ENCODE measurements around the gene SLC30A9. TPM values are rescaled to one million over a fixed set of nuclear protein-coding genes. Genes with fewer than 3 reads are reported as not detected.

Gene SLC30A9
- total and polyA plus RNA-seq, 10 of the 15 experiments (the other 5 are each of a cell fraction or from before 2014, with no cell fraction given), result 12.1 to 75.9 (median 46.6) TPM

- TF ChIP-seq, protein P1, sequence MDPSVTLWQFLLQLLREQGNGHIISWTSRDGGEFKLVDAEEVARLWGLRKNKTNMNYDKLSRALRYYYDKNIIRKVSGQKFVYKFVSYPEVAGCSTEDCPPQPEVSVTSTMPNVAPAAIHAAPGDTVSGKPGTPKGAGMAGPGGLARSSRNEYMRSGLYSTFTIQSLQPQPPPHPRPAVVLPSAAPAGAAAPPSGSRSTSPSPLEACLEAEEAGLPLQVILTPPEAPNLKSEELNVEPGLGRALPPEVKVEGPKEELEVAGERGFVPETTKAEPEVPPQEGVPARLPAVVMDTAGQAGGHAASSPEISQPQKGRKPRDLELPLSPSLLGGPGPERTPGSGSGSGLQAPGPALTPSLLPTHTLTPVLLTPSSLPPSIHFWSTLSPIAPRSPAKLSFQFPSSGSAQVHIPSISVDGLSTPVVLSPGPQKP (IDR thresholded peaks at IDR 0.05; ENCODE audit: low read depth, low read length), result no peak
Observed at GRCh38 chr4:42122237-42122636, 131.9 kb downstream of the SLC30A9 start (continued).

GRCh38 chr4:42123071-42123644 is 132.8 kb downstream of the SLC30A9 start:
- ChIA-PET SMC1A (ENCODE audit: uncharacterized antibody, unreplicated experiment) (no interaction called here), CTCF (no interaction called here), RAD21 (ENCODE audit: unreplicated experiment) (no interaction called here), POLR2A (no interaction called here)
- H3K36me3 ChIP-seq (ENCODE audit: control insufficient read depth in 2 of 2, insufficient read depth in 2 of 2, low read length in 1 of 2), result no peaks in the 10 kb centered on the region
- no peak overlapping the region for H3K9ac ChIP-seq (ENCODE audit: control insufficient read depth, insufficient read depth, low read length)
- H3K79me2 ChIP-seq (ENCODE audit: control insufficient read depth, insufficient read depth, low read length), result no peaks in the 10 kb centered on the region
- BruUV-seq (replicated peaks), result no TSS peak
- H3K27ac ChIP-seq (ENCODE audit: control insufficient read depth, insufficient read depth), result no peak overlapping the region
- H3K4me1 ChIP-seq (ENCODE audit: control insufficient read depth, insufficient read depth, low read length), result no peaks in the 10 kb centered on the region
- DNase-seq (ENCODE audit: low read depth, low spot score), result no peak
- no peak for TF ChIP-seq SIN3A (IDR thresholded peaks at IDR 0.05; ENCODE audit: low read depth, low read length)
- no peak for TF ChIP-seq HDAC6 (IDR thresholded peaks at IDR 0.05; ENCODE audit: unreplicated experiment)
- 47% methylated on average over 2 of the region's 2 CpGs for WGBS (ENCODE audit: insufficient coverage, insufficient replicate concordance, low lambda C conversion rate, missing lambda C conversion rate)
- H3K27me3 ChIP-seq (replicated peaks in 1 of 2; ENCODE audit: control insufficient read depth in 2 of 2, insufficient read depth in 2 of 2, low read length in 1 of 2), result no peaks in the 10 kb centered on the region
- intact Hi-C loops (cut with micrococcal nuclease; ENCODE audit: unreplicated experiment), result no loop called here
- no peak overlapping the region for H2AFZ ChIP-seq (ENCODE audit: control insufficient read depth, low read depth, low read length)
- no peak overlapping the region for H3K4me3 ChIP-seq
- H3K4me2 ChIP-seq (ENCODE audit: control insufficient read depth, insufficient read depth), result no peak overlapping the region
- FAIRE-seq, result no peak
- no peak for ATAC-seq
- H3K9me3 ChIP-seq (replicated peaks; ENCODE audit: control insufficient read depth, insufficient read depth, low read length), result no peaks in the 10 kb centered on the region
- in situ Hi-C loops (cut with MboI), result no loop called here
- H4K20me1 ChIP-seq (ENCODE audit: control insufficient read depth, insufficient read depth), result no peaks in the 10 kb centered on the region

DNA sequence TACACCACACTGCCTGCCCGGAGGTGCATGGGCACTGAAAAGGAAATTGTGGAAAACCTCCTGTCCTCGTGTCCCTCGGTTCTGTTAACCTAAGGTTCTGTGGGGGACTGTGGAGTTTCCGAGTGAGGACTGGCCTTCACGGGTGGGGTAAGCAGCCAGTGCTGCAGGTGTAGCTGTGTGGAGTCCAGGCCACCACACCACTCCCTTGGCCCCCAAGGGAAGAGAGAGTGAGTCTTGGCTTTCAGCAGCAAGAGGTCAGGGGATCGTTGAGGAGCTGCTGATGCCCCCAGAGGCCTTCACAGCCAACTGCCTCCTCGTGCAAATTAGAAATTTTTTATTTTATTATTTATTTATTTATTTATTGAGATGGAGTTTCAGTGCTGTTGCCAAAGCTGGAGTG is 141.8 kb downstream of the SLC30A9 start:
- no peaks in the 10 kb centered on the region for H4K20me1 ChIP-seq (ENCODE audit: control insufficient read depth, insufficient read depth)
- FAIRE-seq, result no peak
- CTCF ChIA-PET, result interaction anchor here (0.6 kb wide), 1 partner anchor 14 kb away, joined by 3 read pairs; no protein-coding TSS in a partner anchor
- no peaks in the 10 kb centered on the region for H3K9me3 ChIP-seq (replicated peaks; ENCODE audit: control insufficient read depth, insufficient read depth, low read length)
- no TSS peak for BruUV-seq (replicated peaks)
- H2AFZ ChIP-seq (ENCODE audit: control insufficient read depth, low read depth, low read length), result no peak overlapping the region
- POLR2A ChIA-PET, result no interaction called here
- no peak overlapping the region for H3K4me3 ChIP-seq
- intact Hi-C loops (cut with micrococcal nuclease; ENCODE audit: unreplicated experiment) (no loop called here), in situ Hi-C loops (cut with MboI) (no loop called here)
- H3K27me3 ChIP-seq (replicated peaks in 1 of 2; ENCODE audit: control insufficient read depth in 2 of 2, insufficient read depth in 2 of 2, low read length in 1 of 2), result no peaks in the 10 kb centered on the region
- DNase-seq (ENCODE audit: low read depth, low spot score), result no peak
- no peak for ATAC-seq
- no peaks in the 10 kb centered on the region for H3K79me2 ChIP-seq (ENCODE audit: control insufficient read depth, insufficient read depth, low read length)
- no peak overlapping the region for H3K4me2 ChIP-seq (ENCODE audit: control insufficient read depth, insufficient read depth)
- TF ChIP-seq EGR1 (IDR thresholded peaks at IDR 0.05; ENCODE audit: borderline replicate concordance in 1 of 2, low read depth in 2 of 2, low read length in 2 of 2) (no peak), ATF7 (IDR thresholded peaks at IDR 0.05; ENCODE audit: low read depth) (no peak), BRCA1 (IDR thresholded peaks at IDR 0.05; ENCODE audit: low read depth, low read length) (no peak), ZBED1 (IDR thresholded peaks at IDR 0.05; ENCODE audit: borderline replicate concordance) (no peak), EZH2 (IDR thresholded peaks at IDR 0.05; ENCODE audit: borderline replicate concordance, control insufficient read depth, low read depth, low read length) (no peak), MYC (IDR thresholded peaks at IDR 0.05; ENCODE audit: insufficient read depth, insufficient read length, insufficient replicate concordance, low read length, severe bottlenecking) (no peak)
- TF ChIP-seq, protein P2, sequence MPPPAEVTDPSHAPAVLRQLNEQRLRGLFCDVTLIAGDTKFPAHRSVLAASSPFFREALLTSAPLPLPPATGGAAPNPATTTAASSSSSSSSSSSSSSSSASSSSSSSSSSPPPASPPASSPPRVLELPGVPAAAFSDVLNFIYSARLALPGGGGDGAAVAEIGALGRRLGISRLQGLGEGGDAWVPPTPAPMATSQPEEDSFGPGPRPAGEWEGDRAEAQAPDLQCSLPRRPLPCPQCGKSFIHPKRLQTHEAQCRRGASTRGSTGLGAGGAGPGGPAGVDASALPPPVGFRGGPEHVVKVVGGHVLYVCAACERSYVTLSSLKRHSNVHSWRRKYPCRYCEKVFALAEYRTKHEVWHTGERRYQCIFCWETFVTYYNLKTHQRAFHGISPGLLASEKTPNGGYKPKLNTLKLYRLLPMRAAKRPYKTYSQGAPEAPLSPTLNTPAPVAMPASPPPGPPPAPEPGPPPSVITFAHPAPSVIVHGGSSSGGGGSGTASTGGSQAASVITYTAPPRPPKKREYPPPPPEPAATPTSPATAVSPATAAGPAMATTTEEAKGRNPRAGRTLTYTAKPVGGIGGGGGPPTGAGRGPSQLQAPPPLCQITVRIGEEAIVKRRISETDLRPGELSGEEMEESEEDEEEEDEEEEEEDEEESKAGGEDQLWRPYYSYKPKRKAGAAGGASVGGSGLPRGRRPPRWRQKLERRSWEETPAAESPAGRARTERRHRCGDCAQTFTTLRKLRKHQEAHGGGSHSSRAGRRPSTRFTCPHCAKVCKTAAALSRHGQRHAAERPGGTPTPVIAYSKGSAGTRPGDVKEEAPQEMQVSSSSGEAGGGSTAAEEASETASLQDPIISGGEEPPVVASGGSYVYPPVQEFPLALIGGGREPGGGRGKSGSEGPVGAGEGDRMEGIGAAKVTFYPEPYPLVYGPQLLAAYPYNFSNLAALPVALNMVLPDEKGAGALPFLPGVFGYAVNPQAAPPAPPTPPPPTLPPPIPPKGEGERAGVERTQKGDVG (CRISPR knock-in tag; IDR thresholded peaks at IDR 0.05), result no peak
- H3K36me3 ChIP-seq (ENCODE audit: control insufficient read depth in 2 of 2, insufficient read depth in 2 of 2, low read length in 1 of 2), result no peaks in the 10 kb centered on the region
- RAD21 ChIA-PET (ENCODE audit: unreplicated experiment), result no interaction called here
- H3K27ac ChIP-seq (ENCODE audit: control insufficient read depth, insufficient read depth), result no peak overlapping the region
- WGBS (ENCODE audit: insufficient coverage, insufficient replicate concordance, low lambda C conversion rate, missing lambda C conversion rate), result 41% methylated on average over 5 of the region's 7 CpGs
- SMC1A ChIA-PET (ENCODE audit: uncharacterized antibody, unreplicated experiment), result interaction anchor here (0.7 kb wide), 1 partner anchor 103 kb away, joined by 4 read pairs; no protein-coding TSS in a partner anchor
- H3K4me1 ChIP-seq (ENCODE audit: control insufficient read depth, insufficient read depth, low read length), result no peaks in the 10 kb centered on the region
- no peak overlapping the region for H3K9ac ChIP-seq (ENCODE audit: control insufficient read depth, insufficient read depth, low read length)
